CD4-positive, alpha-beta T cell treated with Interleukin-15 for 4 hours (primary cell): ENCODE data around the gene EEPD1.
"Not testable (repeated sequence)": the region's sequence is repeated elsewhere in the genome, so short reads cannot be mapped to it uniquely, and the experiment has no call there.

Source experiments
- DNase-seq: peaks from one replicate; pipeline ENCODE4 v3.0.0-alpha.2; 2020; ENCODE audit warnings: low spot score

EEPD1 gene

GRCh38 chr7:36253699-36254098 lies 100.6 kb downstream of the EEPD1 start:
- no peak for DNase-seq

- not testable (repeated sequence) for DNase-seq
Observed at GRCh38 chr7:36258510-36259259, 105.6 kb downstream of the EEPD1 start.

GRCh38 chr7:36260481-36260880 lies 107.4 kb downstream of the EEPD1 start:
- DNase-seq, result no peak

GRCh38 chr7:36261019-36261754 lies 108.1 kb downstream of the EEPD1 start:
- DNase-seq, result no peak

GRCh38 chr7:36262309-36263094 lies 109.4 kb downstream of the EEPD1 start:
- no peak for DNase-seq

GRCh38 chr7:36263095-36263484 lies 110.0 kb downstream of the EEPD1 start:
- DNase-seq, result no peak

- no peak for DNase-seq
Observed at GRCh38 chr7:36264123-36264801, 111.2 kb downstream of the EEPD1 start.

- DNase-seq, result no peak
Observed at GRCh38 chr7:36264913-36265516, 112.0 kb downstream of the EEPD1 start.

- no peak for DNase-seq
Observed at GRCh38 chr7:36265680-36266079, 112.6 kb downstream of the EEPD1 start.

- DNase-seq, result no peak
Observed at GRCh38 chr7:36266190-36266589, 113.1 kb downstream of the EEPD1 start.

- no peak for DNase-seq
Observed at GRCh38 chr7:36266683-36267082, 113.6 kb downstream of the EEPD1 start.

- no peak for DNase-seq
Observed at GRCh38 chr7:36272211-36272566, 119.1 kb downstream of the EEPD1 start.

- DNase-seq, result no peak
Observed at GRCh38 chr7:36272567-36273269, 119.7 kb downstream of the EEPD1 start.

GRCh38 chr7:36273836-36274235 lies 120.8 kb downstream of the EEPD1 start:
- no peak for DNase-seq

- no peak for DNase-seq
Observed at GRCh38 chr7:36275735-36276284, 122.8 kb downstream of the EEPD1 start.

GRCh38 chr7:36276428-36277248 lies 123.6 kb downstream of the EEPD1 start:
- DNase-seq, result no peak

GRCh38 chr7:36277249-36277542 lies 124.1 kb downstream of the EEPD1 start:
- DNase-seq, result no peak

GRCh38 chr7:36278069-36278619 lies 125.1 kb downstream of the EEPD1 start:
- no peak for DNase-seq

- DNase-seq, result no peak
Observed at GRCh38 chr7:36278620-36279172, 125.6 kb downstream of the EEPD1 start.
